ENCODE data around the gene SLC8A1.

SLC8A1 gene

DNA sequence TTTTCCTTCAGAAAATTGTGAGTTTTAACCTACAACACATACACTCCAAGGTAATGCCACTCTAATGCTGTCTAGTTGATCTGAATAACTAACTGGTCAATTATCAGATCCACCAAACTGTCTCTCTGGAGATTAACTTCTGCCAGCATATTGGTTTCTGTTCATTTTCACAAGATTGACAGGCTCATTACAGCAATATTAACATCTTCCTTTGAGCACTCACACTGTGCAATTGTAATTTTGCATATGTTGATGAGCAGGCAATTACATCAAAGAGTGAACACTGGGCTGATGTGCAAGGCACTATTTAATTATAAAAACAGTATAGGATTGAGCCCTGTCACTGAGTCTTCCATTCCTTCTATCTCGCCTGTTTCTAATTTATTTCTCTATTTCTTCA, 197.3 kb downstream of the SLC8A1 start:
- in situ Hi-C loops (cut with MboI; ENCODE audit: low sequenced_read_pairs), result no loop called here

DNA sequence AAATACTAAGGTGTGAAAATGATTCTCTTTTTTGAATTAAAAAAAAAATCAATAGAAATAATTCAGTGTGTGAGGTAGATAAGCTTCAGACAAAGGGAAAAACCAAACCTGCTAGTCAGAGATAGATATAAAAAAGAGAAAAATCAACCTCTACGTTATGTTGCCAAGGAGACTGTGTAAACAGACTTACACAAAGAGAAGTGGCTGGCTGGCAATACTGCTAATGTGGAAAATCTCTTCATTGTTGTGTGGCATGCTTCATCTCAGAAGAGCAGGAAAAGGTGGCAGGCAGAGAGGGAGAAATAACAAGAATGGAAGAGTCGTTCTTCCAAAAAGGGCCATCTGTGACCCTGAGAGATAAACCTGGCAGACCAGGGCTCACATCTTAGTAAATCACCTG, 200.8 kb downstream of the SLC8A1 start:
- in situ Hi-C loops (cut with MboI; ENCODE audit: low sequenced_read_pairs), result no loop called here

DNA sequence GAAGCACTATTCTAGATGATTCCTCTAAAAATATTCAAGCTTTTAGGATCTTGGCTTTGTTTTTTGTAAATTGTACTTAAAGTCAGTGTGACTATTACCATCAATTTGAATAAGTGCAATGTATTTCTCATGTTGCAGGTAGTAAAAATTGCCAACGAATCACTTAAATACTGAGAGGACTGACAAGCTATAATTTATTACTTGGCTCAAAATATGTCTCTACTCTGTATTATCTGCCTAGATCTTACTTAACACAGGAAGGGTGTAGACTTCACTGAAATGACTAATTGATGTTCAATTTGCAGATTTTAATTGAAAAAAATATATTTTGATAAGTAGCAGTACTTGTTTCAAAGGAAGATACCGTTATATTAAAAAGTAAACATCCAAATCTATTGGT, 202.3 kb downstream of the SLC8A1 start:
- in situ Hi-C loops (cut with MboI; ENCODE audit: low sequenced_read_pairs), result no loop called here

DNA sequence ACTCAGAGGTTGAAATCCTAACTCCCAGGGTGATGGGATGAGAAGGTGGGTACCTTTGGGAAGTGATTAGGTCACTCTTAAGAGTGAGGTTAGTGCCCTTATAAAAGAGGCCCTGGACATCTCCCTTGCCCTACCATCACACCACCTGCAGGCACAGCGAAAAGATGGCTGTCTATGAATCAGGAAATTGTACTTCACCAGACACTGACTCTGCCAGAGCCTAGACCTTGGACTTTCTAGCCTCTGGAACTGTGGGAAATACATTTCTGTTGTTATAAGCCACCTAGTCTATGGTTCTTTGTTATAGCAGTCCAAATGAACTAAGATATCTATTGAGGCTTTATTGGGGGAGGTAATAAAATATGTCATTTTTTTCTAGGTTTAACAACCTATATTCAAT, 203.6 kb downstream of the SLC8A1 start:
- in situ Hi-C loops (cut with MboI; ENCODE audit: low sequenced_read_pairs), result no loop called here

DNA sequence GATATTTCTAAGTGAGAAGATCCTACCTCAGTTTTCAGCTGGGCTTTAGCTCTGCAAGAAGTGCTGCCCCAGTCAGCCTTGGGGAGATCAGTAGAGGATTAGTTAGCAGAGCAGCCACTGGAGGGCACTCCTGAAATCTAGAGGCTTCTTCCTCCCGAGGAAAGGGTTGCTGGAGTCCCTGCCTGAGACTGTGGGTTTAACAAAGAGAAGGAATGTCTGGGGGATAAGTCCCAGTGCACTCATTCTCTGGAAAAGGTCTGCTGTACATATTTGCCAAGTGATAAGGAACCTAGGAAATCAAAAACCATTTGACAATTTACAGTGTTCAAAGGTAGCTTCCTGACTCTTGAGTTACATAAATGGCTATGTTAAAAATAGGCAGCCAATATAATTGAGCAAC, 207.2 kb downstream of the SLC8A1 start:
- in situ Hi-C loops (cut with MboI; ENCODE audit: low sequenced_read_pairs), result no loop called here

DNA sequence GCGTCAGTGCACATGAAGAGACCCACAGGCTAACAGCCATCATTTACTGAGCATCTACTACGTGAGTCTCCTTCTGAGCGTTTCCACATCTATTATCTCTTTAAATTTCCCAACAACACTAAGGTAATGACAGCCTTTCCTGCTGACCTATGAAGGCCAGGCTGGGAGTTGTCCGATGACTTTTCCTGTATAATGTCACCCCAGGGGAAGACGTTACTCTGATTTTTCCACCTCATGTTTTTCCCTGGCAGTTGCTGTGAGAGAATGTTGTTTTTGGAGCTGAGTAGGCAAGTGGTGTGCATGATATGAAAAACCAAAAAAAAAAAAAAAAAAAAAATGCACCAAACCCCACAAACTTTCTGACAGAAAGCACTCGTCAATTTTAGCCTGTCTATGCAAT, 207.6 kb downstream of the SLC8A1 start:
- in situ Hi-C loops (cut with MboI; ENCODE audit: low sequenced_read_pairs), result no loop called here

DNA sequence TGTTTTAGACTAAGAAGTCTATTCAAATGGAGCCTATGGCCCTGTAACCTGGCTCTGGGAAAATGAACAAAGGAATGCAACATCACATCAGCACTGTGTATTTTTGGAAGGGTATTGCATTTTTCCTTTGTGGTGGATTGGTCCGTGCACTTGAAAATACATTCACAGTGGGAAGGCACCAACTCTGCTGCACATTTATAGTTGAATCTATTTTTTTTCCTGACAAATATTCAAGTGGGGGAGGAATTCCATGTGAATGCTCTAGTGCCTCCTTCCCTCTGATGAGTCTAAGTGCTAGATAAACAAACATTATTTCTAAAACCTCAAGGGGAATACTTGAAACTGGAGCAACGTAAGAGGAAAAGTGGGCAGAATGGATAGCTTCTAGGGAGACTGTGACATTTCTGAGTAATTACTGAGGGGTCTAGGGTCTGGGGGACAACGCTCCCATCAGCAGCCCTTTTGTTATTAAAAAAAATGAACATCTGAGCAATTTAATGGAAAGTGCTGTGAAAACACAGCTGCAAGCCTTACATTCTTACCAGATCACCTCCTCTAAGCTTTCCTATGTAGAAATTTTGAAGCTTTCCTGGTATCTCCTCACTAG, 208.2 kb downstream of the SLC8A1 start:
- in situ Hi-C loops (cut with MboI; ENCODE audit: low sequenced_read_pairs), result no loop called here

DNA sequence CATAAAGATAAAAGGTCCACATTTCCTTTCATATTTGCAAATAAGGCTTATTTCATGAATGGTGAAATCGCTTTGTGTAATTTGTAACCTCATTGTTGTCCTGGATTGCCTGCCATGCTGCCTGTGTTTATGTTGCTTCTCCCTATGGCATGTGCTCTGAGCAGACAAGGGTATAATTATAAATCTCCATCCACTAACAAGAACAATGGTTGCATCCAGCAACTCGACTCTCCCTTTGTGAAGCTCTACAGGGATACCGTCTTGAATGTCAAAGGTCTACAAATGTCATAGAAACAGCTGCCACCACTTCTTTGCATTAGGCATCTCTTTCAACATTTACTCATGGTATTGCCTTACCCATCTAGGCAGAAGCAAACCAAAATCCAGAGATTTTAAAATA, 209.6 kb downstream of the SLC8A1 start:
- in situ Hi-C loops (cut with MboI; ENCODE audit: low sequenced_read_pairs), result no loop called here

DNA sequence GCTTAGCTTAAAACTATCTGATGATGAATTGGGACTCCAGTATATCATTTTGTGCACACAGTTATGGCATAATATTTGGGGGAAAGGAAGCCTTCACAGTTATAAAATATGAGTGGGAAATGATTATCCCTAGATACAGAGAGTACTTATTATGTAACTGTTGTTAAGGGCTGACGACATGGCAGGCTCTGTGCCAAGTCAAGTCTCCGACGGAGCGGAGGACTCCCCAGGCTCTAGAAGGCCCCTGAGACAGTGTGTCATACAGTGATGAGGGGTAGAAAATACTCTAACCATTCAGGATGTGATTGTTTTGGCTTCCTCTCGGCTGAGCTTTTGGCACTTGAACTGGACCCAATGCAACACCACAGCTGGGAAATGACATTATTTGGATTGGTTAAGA, 211.8 kb downstream of the SLC8A1 start:
- in situ Hi-C loops (cut with MboI; ENCODE audit: low sequenced_read_pairs), result no loop called here

DNA sequence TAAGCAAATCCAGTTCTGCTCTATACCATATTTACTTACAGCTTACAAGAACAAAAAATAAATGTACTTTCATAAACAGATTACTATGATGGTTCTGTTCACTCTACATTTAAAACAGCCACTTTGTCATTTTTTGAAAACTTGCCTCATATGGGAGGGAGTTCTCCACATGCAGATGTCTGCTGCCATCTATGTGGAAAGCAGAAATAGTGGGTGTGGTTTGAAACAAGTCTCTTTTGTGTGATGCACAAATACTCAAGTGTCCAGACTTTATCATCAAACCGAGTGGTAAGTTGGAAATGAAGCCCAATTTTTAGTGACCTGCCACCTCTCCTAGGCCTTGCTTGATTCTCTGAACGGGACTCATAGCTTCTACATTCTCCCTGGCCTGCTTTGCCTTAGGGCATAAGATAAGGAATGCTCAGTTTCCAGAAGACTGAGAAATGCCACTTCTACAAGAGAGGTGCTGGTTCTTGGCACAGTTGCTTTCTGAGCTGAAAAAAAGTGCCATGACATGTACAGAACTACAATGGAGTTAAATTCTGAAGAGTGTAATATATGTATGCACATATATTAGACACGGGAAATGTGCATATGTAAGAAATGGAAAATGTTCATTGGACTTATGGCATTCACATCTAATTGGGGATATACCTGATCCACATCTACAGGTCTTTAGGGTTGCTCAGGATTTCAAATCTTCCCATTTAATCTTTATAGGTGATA, 221.0 kb downstream of the SLC8A1 start:
- in situ Hi-C loops (cut with MboI; ENCODE audit: low sequenced_read_pairs), result no loop called here

DNA sequence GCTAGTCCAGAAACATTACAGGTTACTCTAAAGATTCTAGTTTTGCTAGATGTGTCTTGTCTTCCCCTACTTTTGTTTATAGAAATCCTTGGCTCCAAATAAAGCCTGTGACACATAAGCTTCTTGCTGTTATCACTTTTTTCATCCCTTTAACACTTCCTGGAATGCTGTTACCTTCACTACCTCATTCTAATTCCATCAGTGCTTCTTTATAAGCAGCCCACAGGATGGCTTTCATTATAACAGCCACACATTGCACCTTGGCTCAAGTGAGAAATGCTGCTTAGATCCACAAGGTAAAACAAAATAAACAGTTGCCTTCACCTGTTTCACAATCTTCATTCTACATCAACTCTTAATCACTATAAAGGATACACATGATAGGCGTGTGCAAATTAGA, 221.7 kb downstream of the SLC8A1 start:
- in situ Hi-C loops (cut with MboI; ENCODE audit: low sequenced_read_pairs), result no loop called here

DNA sequence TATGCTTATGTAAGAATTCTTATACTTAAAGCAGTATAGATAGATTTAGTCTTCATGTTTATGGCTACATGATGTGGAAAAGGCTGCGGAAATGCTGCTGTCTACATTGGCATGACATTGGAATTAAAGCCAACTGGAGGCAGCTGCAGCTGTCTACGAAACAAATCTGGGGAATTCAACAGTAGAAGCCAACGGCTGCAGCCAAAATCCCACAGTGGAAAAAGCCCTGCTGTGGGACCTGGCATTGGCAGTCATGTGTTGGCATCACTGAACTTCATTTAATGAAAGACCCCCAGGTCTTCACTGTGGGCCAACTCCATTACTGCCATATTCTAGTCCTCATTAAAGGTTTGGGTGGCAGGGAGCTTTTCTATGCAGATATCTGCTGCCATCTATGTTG, 223.6 kb downstream of the SLC8A1 start:
- in situ Hi-C loops (cut with MboI; ENCODE audit: low sequenced_read_pairs), result no loop called here

DNA sequence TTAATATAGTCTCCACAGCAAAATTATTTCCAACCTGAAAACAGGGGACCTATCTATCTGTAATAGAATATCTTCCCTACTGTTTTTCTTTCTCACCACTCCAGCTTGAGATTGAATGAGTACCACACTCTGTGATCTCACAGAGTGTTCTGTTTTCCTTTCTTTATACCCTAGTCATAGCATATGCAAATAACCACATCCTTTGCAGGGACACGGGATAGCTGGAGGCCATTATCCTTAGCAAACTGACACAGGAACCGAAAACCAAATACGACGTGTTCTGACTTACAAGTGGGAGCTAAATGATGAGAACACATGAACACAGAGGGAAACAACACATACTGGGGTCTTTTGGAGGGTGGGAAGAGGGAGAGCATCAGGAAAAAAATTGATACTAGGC, 224.7 kb downstream of the SLC8A1 start:
- in situ Hi-C loops (cut with MboI; ENCODE audit: low sequenced_read_pairs), result no loop called here

DNA sequence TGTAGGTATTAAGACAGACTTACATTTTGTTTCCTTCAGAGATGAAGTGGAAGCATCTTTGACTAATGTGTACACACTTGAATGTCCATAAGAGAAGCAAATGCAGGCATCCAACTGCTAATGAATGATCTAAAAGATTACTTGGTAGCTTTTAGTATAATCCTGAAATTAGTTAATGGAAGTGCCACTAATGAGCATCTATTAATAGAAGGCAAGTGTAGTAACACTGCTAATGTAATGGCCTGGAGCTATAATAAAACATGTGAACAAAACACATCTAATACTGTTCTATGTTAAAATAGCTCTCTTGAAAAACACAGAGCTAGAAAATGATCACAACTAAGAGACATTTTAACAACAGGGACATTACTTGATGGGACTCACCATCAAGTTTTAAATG, 225.3 kb downstream of the SLC8A1 start:
- in situ Hi-C loops (cut with MboI; ENCODE audit: low sequenced_read_pairs), result no loop called here

DNA sequence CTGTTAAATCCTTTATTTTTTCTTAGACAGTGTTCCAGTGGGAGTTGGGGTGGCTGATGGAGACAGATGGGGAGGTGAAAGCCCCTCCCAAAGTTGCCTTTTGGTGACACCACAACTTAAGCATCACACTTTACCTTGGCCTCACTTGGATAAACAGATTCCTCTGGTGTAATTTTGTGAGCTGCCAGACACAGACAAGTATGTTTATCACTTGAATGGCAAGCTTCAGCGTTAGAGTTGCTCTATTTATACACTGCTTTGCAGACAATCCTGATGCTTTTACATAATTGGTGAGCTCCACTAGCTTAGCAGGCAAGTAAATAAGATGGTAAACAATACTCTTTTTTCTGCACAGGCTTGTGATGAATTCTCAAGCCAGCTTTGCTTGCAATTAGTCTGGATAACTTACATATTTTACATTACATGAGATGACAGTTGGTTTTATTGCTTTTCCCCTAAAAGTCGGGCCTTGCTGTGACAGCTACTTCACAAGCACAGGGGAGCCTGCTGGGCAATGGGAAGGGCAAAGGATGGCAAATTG, 226.2 kb downstream of the SLC8A1 start:
- in situ Hi-C loops (cut with MboI; ENCODE audit: low sequenced_read_pairs), result no loop called here

DNA sequence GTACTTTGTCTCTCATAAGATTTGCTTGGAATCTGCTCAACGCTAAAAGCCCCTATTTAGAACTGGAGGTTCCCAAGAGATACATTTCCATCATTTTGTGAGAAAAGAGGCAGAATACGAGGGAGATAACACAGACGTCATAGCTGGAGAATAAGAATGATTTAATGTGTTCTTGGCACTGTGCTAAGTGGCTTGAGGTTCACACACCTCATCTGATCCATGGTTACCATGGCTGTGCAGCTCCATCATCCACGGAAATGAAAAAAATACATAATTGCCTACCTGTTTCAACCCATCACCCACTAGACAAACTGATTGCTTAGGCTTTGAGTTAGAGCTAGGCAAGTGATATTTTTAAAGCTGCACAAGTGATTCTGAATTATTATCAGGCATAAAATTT, 227.6 kb downstream of the SLC8A1 start:
- in situ Hi-C loops (cut with MboI; ENCODE audit: low sequenced_read_pairs), result no loop called here

DNA sequence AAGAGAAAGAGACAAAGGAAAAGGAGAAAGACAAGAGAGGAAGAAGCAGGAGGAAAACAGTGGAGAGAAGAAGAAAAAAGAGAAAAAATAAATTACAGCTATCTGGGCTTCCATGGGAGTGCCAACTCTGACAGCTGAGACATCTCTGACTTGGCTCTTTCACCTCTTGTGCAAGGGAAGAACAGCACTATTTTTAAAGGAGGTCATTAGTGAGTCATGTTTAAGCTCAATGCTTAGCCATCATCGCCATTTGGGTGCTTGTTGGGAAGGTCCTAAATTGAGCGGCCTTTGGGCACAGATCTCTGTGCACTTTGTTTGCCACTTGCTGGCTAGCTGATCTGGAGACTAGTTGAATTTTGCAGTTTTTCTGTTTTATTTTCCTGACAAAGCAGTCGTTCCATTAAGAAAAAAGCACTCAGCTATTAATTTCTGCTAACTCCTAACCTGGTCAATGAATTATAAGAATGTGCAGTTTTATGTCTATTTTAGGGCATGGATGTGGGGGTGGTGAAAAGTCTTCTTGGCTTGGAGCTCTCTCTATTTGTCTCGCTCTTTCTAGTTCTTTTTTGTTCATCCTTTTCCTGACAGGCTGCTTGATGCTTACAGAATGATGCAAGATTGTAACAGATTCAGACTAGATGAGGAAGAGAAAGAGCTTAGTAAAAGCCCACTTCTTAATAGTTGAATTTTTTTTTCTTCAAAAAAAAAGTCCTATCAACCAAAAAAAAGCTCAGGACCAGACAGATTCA, 231.5 kb downstream of the SLC8A1 start:
- in situ Hi-C loops (cut with MboI; ENCODE audit: low sequenced_read_pairs), result no loop called here

DNA sequence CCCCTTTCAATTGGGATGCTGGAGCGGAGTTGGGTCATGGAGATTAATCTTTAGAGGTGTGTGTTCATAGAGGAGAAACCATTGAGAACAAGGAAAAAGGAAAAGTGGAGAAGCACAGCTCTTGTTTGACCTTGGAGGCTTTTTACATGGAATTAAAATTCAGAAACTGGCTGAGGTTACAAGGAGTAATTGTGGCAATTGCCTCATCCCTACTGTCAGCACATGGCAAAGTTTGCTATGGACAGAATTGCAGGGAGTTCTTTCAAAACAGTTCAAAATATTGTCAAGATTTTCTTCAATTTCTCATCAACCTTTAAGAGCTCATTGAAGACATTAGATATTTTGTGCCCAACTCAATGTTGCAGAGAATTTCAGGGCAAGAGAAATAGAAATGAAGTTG, 232.7 kb downstream of the SLC8A1 start:
- in situ Hi-C loops (cut with MboI; ENCODE audit: low sequenced_read_pairs), result no loop called here

DNA sequence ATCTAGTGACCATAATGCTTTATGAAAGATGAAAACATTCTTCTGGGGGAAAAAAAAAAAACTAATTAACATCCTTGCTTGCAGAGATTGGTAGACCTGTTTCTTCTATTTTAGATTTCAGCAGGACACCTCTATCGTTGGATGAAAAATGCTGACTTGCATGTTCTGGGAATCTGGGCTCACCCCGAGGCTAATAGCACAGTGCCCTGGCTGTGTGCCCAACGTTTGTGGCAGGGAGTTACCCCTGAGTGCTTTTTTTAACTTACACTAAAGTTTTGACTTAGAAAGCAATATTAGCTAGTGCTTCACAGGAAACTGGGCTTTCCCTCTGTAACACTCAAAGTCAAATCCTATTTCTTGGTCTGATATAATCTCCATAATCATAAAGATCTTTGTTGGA, 233.2 kb downstream of the SLC8A1 start:
- in situ Hi-C loops (cut with MboI; ENCODE audit: low sequenced_read_pairs), result no loop called here

DNA sequence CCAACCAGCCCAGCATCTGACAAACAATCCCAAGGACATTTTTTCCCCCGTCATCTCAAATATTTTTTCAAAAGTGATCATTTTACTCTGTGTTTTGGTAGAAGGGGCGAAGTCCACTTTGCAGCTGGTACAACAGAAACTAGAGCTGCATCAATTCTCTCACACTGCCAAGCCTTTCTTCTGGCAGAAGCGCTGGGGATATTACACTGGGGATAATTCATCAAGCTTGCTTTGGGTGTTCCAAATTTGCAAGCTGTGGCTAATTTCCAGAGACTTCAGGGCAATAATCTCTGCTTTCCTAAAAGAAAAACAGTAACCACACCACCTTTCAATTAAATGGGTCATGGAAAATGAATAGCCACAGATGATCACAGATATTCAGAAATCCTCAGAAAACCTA, 238.3 kb downstream of the SLC8A1 start:
- in situ Hi-C loops (cut with MboI; ENCODE audit: low sequenced_read_pairs), result no loop called here

DNA sequence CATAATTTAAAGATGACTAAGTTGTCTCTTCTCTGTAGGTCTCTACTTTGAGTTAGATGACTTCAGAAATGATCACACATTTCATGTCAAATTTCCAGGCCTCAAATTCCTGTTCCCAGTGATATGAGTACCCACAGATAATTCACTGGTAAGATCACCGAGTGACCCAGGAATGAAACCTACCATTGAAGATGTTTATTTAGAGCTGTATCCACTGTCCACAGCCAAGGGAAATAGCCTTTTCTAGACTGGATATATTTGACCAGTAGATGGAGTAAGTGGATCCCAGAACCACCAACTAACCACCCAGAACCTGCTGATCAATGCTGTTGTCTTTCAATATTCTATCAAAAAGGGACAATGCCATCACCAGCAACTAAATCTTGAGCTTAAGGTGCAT, 238.8 kb downstream of the SLC8A1 start:
- in situ Hi-C loops (cut with MboI; ENCODE audit: low sequenced_read_pairs), result no loop called here

DNA sequence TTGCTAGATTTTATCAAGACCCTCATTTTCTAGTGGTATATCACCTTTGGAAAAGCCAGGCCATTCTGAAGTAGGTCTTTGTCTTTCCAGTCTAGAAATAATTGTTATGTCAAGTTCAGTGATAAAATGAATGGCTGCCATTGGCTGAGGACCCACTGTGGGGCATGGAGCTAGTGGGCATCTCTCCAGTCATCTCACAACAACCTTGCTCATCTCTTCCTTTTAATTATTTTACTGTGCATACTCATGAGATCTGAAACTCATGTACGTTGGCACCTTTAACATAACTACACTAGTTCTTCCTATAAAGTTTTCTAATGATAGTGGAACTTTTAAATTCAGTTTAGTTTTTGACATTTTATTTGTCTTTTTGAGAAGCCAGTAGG, 240.9 kb downstream of the SLC8A1 start:
- in situ Hi-C loops (cut with MboI; ENCODE audit: low sequenced_read_pairs), result no loop called here

All from HL-60/S4 treated with phorbol 12-myristate 13-acetate at 8.2 ng/mL for 4 days and 3 days (cell line).